HG03108 (cell line): ENCODE measurements around the gene TAF11L10.
"Not testable (repeated sequence)": the region's sequence is repeated elsewhere in the genome, so short reads cannot be mapped to it uniquely, and the experiment has no call there.

Experiments used
- ATAC-seq: cut with Tn5 transposase; IDR thresholded peaks from one replicate; pipeline ENCODE4 v1.9.1; 2021; ENCODE audit warnings: moderate library complexity; ENCODE audit not compliant: unreplicated experiment

Gene TAF11L10

DNA sequence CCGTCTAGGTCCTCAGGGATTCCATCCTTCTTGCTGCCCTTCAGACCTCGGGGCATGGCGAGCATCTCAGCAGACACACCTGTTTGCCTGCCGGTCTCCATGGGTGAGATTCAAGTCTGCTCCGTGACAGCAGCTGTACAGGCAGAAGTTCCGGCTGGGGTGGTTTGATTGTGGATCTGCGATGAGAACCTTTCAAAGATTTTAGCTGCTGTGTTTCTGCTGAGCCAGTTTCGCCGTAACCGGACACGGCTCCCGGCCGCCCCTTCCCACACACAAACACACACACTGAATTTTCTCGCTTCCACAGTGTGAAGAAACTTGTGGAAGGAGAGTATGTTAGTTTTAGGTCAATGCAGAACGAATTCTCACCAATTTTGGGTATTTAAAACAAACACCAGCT, at the start of gene TAF11L10:
Gene TAF11L10, minus strand, starts transcription at position 101 of the 400 bp plus-strand sequence.
- ATAC-seq, result not testable (repeated sequence)

GRCh38 chr5:17634160-17634559, 36.5 kb upstream of the TAF11L10 start, which contains the start of gene TAF11L14:
Gene TAF11L14, plus strand, starts transcription at chr5:17634460.
- no peak for ATAC-seq

DNA sequence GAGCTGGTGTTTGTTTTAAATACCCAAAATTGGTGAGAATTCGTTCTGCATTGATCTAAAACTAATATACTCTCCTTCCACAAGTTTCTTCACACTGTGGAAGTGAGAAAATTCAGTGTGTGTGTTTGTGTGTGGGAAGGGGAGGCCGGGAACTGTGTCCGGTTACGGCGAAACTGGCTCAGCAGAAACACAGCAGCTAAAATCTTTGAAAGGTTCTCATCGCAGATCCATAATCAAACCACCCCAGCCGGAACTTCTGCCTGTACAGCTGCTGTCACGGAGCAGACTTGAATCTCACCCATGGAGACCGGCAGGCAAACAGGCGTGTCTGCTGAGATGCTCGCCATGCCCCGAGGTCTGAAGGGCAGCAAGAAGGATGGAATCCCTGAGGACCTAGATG, 34.2 kb upstream of the TAF11L10 start, which contains the start of gene TAF11L13:
Gene TAF11L13, plus strand, starts transcription at position 301 of the 400 bp plus-strand sequence.
- ATAC-seq, result not testable (repeated sequence)

DNA sequence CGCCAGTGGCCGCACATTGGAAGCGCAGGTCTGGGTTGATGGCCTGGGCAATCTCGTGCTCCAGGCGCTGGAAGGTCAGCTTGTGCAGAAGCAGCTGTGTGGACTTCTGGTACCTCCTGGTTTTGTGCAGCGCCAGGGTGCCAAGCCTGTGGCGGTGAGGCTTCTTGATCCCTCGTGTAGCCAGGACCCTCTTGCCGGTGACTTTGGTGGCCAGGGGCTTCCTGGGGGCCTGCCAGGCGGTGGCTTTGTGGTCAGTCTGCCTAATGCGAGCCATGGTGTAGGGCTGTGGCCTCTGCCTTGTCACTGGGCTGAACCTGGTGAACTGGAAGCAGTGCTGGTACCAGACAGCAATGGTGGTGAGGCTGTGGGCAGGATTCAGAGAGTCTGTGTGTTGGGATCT, 28.1 kb upstream of the TAF11L10 start:
- no peak for ATAC-seq

DNA sequence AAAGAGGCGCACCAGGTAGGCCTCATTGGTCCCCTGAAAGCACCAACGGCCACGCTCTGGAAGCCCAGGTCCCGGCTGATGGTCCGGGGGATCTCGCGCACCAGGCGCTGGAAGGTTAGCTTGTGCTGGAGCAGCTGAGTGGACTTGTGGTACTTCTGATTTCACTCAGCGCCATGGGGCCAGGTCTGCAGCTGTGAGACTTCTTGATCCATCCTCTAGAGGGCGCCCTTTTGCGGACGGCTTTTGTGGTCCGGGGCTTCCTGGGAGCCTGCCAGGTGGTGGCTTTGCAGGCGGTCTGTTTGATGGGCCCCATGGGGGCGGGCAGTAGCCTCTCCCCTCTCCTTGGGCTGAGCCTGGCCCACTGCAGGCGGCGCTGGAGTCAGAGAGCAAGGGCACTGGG, 23.0 kb upstream of the TAF11L10 start:
- no peak for ATAC-seq

DNA sequence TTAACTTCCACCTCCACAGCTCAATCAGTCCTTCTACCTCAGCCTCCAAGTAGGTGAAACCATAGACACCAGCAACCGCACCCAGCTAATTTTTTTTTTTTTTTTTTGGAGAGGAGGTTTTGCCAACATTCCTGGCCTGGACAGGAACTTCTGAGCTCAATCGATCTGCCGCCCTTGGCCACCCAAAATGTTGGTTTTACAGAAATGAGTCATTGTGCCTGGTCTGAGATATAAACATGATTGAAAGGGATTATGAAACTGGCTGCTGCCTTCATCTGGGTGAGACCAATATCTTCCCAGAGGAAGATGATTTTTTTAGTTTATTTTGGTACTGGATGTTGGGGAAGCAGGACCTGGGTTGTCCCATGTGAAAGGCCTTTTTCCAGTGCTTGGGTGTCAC, 21.7 kb upstream of the TAF11L10 start:
- ATAC-seq, result no peak

- no peak for ATAC-seq
Observed at GRCh38 chr5:17614872-17615605, 17.4 kb upstream of the TAF11L10 start.

- not testable (repeated sequence) for ATAC-seq
Observed at GRCh38 chr5:17610092-17610491, 12.5 kb upstream of the TAF11L10 start, which contains the start of gene TAF11L12. Gene TAF11L12, plus strand, starts transcription at chr5:17610392.

DNA sequence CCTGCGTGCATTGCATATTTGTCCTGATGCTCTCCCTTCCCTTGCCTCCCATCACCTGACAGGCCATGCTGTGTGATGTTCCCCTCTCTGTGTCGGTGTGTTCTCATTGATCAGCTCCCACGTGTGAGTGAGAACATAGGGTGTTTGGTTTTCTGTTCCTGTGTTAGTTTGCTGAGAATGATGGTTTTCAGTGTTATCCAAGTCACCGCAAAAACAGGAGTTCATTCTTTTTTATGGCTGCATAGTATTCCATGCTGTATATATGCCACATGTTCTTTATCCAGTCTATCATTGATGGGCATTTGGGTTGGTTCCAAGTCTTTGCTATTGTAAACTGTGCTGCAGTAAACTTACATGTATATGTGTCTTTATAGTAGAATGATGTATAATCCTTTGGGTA, 9.8 kb upstream of the TAF11L10 start:
- not testable (repeated sequence) for ATAC-seq

DNA sequence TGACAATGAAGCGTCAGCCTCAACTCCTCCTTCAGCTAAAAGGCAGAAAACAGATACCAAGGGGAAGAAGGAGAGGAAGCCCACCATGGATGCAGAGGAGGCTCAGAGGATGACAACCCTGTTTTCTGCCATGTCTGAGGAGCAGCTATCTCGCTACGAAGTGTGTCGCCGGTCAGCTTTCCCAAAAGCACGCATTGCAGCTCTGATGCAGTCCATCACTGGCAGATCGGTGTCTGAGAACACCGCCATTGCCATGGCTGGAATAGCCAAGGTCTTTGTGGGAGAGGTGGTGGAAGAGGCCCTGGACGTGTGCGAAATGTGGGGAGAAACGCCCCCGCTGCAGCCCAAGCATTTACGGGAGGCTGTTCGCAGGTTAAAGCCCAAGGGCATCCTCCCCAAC, 7.3 kb upstream of the TAF11L10 start:
- no peak for ATAC-seq

DNA sequence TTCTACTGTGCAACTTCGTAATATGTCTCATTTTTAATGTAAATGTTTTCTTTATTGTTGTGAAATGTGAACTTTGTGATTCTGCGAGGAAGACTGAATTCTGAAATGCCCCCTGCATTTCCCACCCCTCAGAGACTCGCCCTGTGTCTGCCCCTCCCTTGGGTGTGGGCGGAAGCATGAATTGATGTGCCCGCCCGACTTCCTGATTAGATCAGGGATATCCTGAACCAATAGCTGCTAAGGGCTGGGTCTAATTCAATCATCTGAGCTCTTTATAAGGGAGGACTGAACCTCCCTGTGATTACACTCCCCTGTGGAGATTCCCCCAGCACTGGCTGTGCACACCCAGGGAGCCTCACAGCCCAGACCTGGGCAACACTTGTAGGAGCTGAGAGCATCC, 6.3 kb upstream of the TAF11L10 start, which contains the start of gene TAF11L11:
Gene TAF11L11, plus strand, starts transcription at position 304 of the 400 bp plus-strand sequence.
- ATAC-seq, result not testable (repeated sequence)

- not testable (repeated sequence) for ATAC-seq
Observed at GRCh38 chr5:17594255-17594654, 3.4 kb downstream of the TAF11L10 start, which contains the start of gene TAF11L9. Gene TAF11L9, minus strand, starts transcription at chr5:17594394.

GRCh38 chr5:17590860-17591259, 6.8 kb downstream of the TAF11L10 start, which contains the start of gene TAF11L8:
Gene TAF11L8, minus strand, starts transcription at chr5:17590960.
- ATAC-seq, result not testable (repeated sequence)

DNA sequence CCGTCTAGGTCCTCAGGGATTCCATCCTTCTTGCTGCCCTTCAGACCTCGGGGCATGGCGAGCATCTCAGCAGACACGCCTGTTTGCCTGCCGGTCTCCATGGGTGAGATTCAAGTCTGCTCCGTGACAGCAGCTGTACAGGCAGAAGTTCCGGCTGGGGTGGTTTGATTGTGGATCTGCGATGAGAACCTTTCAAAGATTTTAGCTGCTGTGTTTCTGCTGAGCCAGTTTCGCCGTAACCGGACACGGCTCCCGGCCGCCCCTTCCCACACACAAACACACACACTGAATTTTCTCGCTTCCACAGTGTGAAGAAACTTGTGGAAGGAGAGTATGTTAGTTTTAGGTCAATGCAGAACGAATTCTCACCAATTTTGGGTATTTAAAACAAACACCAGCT, 12.0 kb downstream of the TAF11L10 start, which contains the start of gene TAF11L7:
Gene TAF11L7, minus strand, starts transcription at position 101 of the 400 bp plus-strand sequence.
- ATAC-seq, result not testable (repeated sequence)
